Right lobe of liver (tissue), 4 donors: ENCODE results near the gene MPDZ.

Experiments used
- CTCF ChIP-seq, 4 donors: fragments of 200-600 bp in 3 of 4; fragments of 450-650 bp in 1 of 4; IDR thresholded peaks; one replicate each; pipeline versions ENCODE4 v1.5.1 to v1.8.0; 2016 to 2022; ENCODE audit warnings: antibody characterized with exemption in 4 of 4, mild to moderate bottlenecking in 2 of 4
- POLR2A ChIP-seq: fragments of 450-650 bp; IDR thresholded peaks from one replicate; pipeline ENCODE4 v1.6.1; 2017; ENCODE audit warnings: antibody characterized with exemption, mild to moderate bottlenecking
- donor health status: DM: no; HTN: no; CAD: no.
- donor health status: DM: no; HTN: no; CAD: no.
- donor health status: DM: no; HTN: yes; CAD: no.

GRCh38 chr9:13190040-13190439 is 89.5 kb downstream of the MPDZ start:
- TF ChIP-seq POLR2A (no peak), CTCF (IDR thresholded peaks at IDR 0.05) (no peak)
